ENCODE measurements around the gene PODN. TPM values are rescaled to one million over a fixed set of nuclear protein-coding genes. Genes with fewer than 3 reads are reported as not detected.
A peak's percentile ranks its signal among the peaks of the same experiment; 100 is the strongest.

PODN gene
- total and polyA plus RNA-seq, 2 of the 4 experiments (the other 2 are of a cell fraction), result 0.54 to 6.2 TPM

GRCh38 chr1:53107090-53107489, 45.1 kb downstream of the PODN start:
- BruUV-seq (replicated peaks), result no TSS peak
- Histone ChIP-seq H3K4ac (ENCODE audit: low read depth, low read length) (peak overlapping the region; percentile 87), H3K4me1 (ENCODE audit: control insufficient read depth, insufficient read depth, low read length) (peaks cover 28% of the 10 kb centered on the region), H3K27ac (ENCODE audit: insufficient read depth, low read length) (peak overlapping the region; percentile 61; the same call in 1 of the 2 replicates), H2BK120ac (ENCODE audit: low read depth, low read length) (peak overlapping the region; percentile 87), H2BK5ac (ENCODE audit: low read depth, low read length, poor library complexity, severe bottlenecking) (peak overlapping the region; percentile 90), H3K56ac (ENCODE audit: extremely low read depth, insufficient read depth, low read length) (no peak overlapping the region; the same call in 1 of the 2 replicates), H3K18ac (ENCODE audit: low read depth, low read length) (peak overlapping the region; percentile 70; the same call in 1 of the 2 replicates), H3K14ac (replicated peaks; ENCODE audit: low read depth, low read length) (peak overlapping the region; percentile 56; the same call in 1 of the 2 replicates), H2AFZ (replicated peaks; ENCODE audit: low read length, poor library complexity) (no peak overlapping the region), H3K4me2 (ENCODE audit: low read depth, low read length) (peak overlapping the region; percentile 5; the same call in 1 of the 2 replicates), H3K36me3 (ENCODE audit: control insufficient read depth, insufficient read depth, low read length) (no peaks in the 10 kb centered on the region), H3K79me1 (ENCODE audit: low read depth in 1 of 2, low read length in 2 of 2) (peaks cover 0 to 3% of the 10 kb centered on the region in 2 experiments; a peak in 1 of 4 replicates), H3K23ac (ENCODE audit: low read depth, low read length) (peak overlapping the region; percentile 21; the same call in 1 of the 2 replicates), H2BK20ac (ENCODE audit: low read depth, low read length) (peak overlapping the region; percentile 88), H2BK15ac (ENCODE audit: low read depth, low read length) (peak overlapping the region; percentile 73; the same call in 1 of the 3 replicates), H4K5ac (ENCODE audit: low read depth, low read length) (peak overlapping the region; percentile 19; the same call in 1 of the 2 replicates), H2AK5ac (ENCODE audit: low read depth, low read length) (peak overlapping the region; percentile 38), H2AK9ac (replicated peaks; ENCODE audit: low read depth, low read length, poor library complexity) (no peak overlapping the region), H4K20me1 (ENCODE audit: insufficient read depth, low read length) (no peaks in the 10 kb centered on the region), H3K27me3 (ENCODE audit: control insufficient read depth, insufficient read depth, low read length) (no peaks in the 10 kb centered on the region), H3K9me1 (ENCODE audit: insufficient read depth, low read length) (peaks cover 31% of the 10 kb centered on the region), H3K4me3 (ENCODE audit: insufficient read depth, low read depth, low read length) (no peak overlapping the region), H3K9ac (ENCODE audit: low read depth, low read length) (no peak overlapping the region), H4K8ac (ENCODE audit: low read depth in 2 of 2, low read length in 2 of 2) (peak overlapping the region; percentile 43 to 70; a peak in 3 of 4 replicates), H4K91ac (ENCODE audit: insufficient read depth, low read depth, low read length) (peak overlapping the region; percentile 53), H3K9me3 (ENCODE audit: control insufficient read depth, insufficient read depth, low read length) (peaks cover 14% of the 10 kb centered on the region)
- CTCF ChIA-PET, result interaction anchor here (0.8 to 2.1 kb wide), 3 partner anchors 15 to 58 kb away, joined by 3 to 6 read pairs (median 3); no protein-coding TSS in a partner anchor
- ATAC-seq (ENCODE audit: low read depth) (no peak), DNase-seq (no peak)
- dilution Hi-C loops (cut with HindIII; ENCODE audit: low sequenced_read_pairs, unreplicated experiment), result no loop called here
- 100% methylated on average over 1 of the region's 7 CpGs; no CpG with 5 or more reads in 1 of the 2 experiments for WGBS, 2 experiments (ENCODE audit: extremely low coverage in 2 of 2, insufficient read length in 1 of 2)
- intact Hi-C loops (cut with micrococcal nuclease), result loop anchor here (2.0 to 5.0 kb wide), 2 partner anchors 40 to 76 kb away; no protein-coding TSS in a partner anchor
- POLR2A ChIA-PET (ENCODE audit: unreplicated experiment), result interaction anchor here (0.6 to 1.1 kb wide), 2 partner anchors 16 to 18 kb away, joined by 4 read pairs; no protein-coding TSS in a partner anchor
- TF ChIP-seq RCOR1 (IDR thresholded peaks at IDR 0.05; ENCODE audit: insufficient replicate concordance, low read length), result no peak
- TF ChIP-seq BHLHE40 (IDR thresholded peaks at IDR 0.05; ENCODE audit: low read depth, low read length), result no peak
- TF ChIP-seq CEBPB (IDR thresholded peaks at IDR 0.05; ENCODE audit: low read depth, low read length), result no peak
- no peak for TF ChIP-seq MAZ (IDR thresholded peaks at IDR 0.05; ENCODE audit: borderline replicate concordance, low read depth, low read length)
- no peak for TF ChIP-seq RAD21 (IDR thresholded peaks at IDR 0.05; ENCODE audit: low read length)
- TF ChIP-seq CHD1 (IDR thresholded peaks at IDR 0.05; ENCODE audit: low read depth, low read length), result no peak
- TF ChIP-seq ELK1 (IDR thresholded peaks at IDR 0.05; ENCODE audit: borderline replicate concordance, low read depth, low read length), result no peak
- TF ChIP-seq CTCF (conservative IDR thresholded peaks at IDR 0.05; ENCODE audit: low read depth, low read length), result no peak
- TF ChIP-seq NFE2L2 (IDR thresholded peaks at IDR 0.05; ENCODE audit: low read depth, low read length), result no peak
- TF ChIP-seq FOS (IDR thresholded peaks at IDR 0.05; ENCODE audit: low read depth, low read length), result no peak
- no peak for TF ChIP-seq RFX5 (IDR thresholded peaks at IDR 0.05; ENCODE audit: low read depth, low read length)
- TF ChIP-seq MXI1 (IDR thresholded peaks at IDR 0.05; ENCODE audit: borderline replicate concordance, low read depth, low read length), result no peak
- TF ChIP-seq MAFK (IDR thresholded peaks at IDR 0.05; ENCODE audit: low read depth, low read length), result no peak
- no peak for TF ChIP-seq USF2 (IDR thresholded peaks at IDR 0.05; ENCODE audit: low read depth, low read length)
- in situ Hi-C loops (cut with MboI; ENCODE audit: low sequenced_read_pairs), result no loop called here
